ENCODE data around the gene SLC35F5. TPM values are rescaled to one million over a fixed set of nuclear protein-coding genes. Genes with fewer than 3 reads are reported as not detected.

The SLC35F5 gene
- total and polyA plus RNA-seq, 2 of the 4 experiments (the other 2 are of a cell fraction) = 30.5 to 93.4 TPM

GRCh38 chr2:113709022-113709421 lies 47.4 kb downstream of the SLC35F5 start:
- no peak overlapping the region for H2BK15ac ChIP-seq (ENCODE audit: low read depth, low read length)
- no peak overlapping the region for H3K18ac ChIP-seq (ENCODE audit: low read depth, low read length)
- H2AK5ac ChIP-seq (ENCODE audit: low read depth, low read length) = no peak overlapping the region
- H3K14ac ChIP-seq (replicated peaks; ENCODE audit: low read depth, low read length) = no peak overlapping the region
- no peak for DNase-seq
- no peak overlapping the region for H3K27ac ChIP-seq (ENCODE audit: insufficient read depth, low read length)
- H3K4ac ChIP-seq (ENCODE audit: low read depth, low read length) = no peak overlapping the region
- no peaks in the 10 kb centered on the region; the same call in none of the 2 replicates for H3K4me1 ChIP-seq (ENCODE audit: control insufficient read depth, insufficient read depth, low read length)
- H3K27me3 ChIP-seq (ENCODE audit: control insufficient read depth, insufficient read depth, low read length) = no peaks in the 10 kb centered on the region
- no peak overlapping the region for H3K4me3 ChIP-seq (ENCODE audit: insufficient read depth, low read depth, low read length)
- H4K91ac ChIP-seq (ENCODE audit: insufficient read depth, low read depth, low read length) = no peak overlapping the region
- TF ChIP-seq CEBPB (IDR thresholded peaks at IDR 0.05; ENCODE audit: low read depth, low read length) (no peak), CTCF (conservative IDR thresholded peaks at IDR 0.05; ENCODE audit: low read depth, low read length) (no peak), ELK1 (IDR thresholded peaks at IDR 0.05; ENCODE audit: borderline replicate concordance, low read depth, low read length) (no peak), MAZ (IDR thresholded peaks at IDR 0.05; ENCODE audit: borderline replicate concordance, low read depth, low read length) (no peak), CHD1 (IDR thresholded peaks at IDR 0.05; ENCODE audit: low read depth, low read length) (no peak), NFE2L2 (IDR thresholded peaks at IDR 0.05; ENCODE audit: low read depth, low read length) (no peak), USF2 (IDR thresholded peaks at IDR 0.05; ENCODE audit: low read depth, low read length) (no peak), RAD21 (IDR thresholded peaks at IDR 0.05; ENCODE audit: low read length) (no peak), RFX5 (IDR thresholded peaks at IDR 0.05; ENCODE audit: low read depth, low read length) (no peak), FOS (IDR thresholded peaks at IDR 0.05; ENCODE audit: low read depth, low read length) (no peak), SMC3 (IDR thresholded peaks at IDR 0.05; ENCODE audit: low read depth, low read length) (no peak), RCOR1 (IDR thresholded peaks at IDR 0.05; ENCODE audit: insufficient replicate concordance, low read length) (no peak), BHLHE40 (IDR thresholded peaks at IDR 0.05; ENCODE audit: low read depth, low read length) (no peak), MAFK (IDR thresholded peaks at IDR 0.05; ENCODE audit: low read depth, low read length) (no peak), POLR2A (IDR thresholded peaks at IDR 0.05; ENCODE audit: low read depth, low read length) (no peak), MXI1 (IDR thresholded peaks at IDR 0.05; ENCODE audit: borderline replicate concordance, low read depth, low read length) (no peak)
- H3K79me1 ChIP-seq (ENCODE audit: low read depth in 1 of 2, low read length in 2 of 2) = no peaks in the 10 kb centered on the region
- H4K8ac ChIP-seq (ENCODE audit: low read depth in 2 of 2, low read length in 2 of 2) = no peak overlapping the region
- H2BK5ac ChIP-seq (ENCODE audit: low read depth, low read length, poor library complexity, severe bottlenecking) = no peak overlapping the region
- dilution Hi-C loops (cut with HindIII; ENCODE audit: low sequenced_read_pairs, unreplicated experiment) = no loop called here
- ChIA-PET POLR2A (ENCODE audit: unreplicated experiment) (no interaction called here), CTCF (interaction anchor here (1.2 kb wide), 1 partner anchor 11 kb away, joined by 5 read pairs; no protein-coding TSS in a partner anchor)
- no peak overlapping the region for H3K56ac ChIP-seq (ENCODE audit: extremely low read depth, insufficient read depth, low read length)
- no peak overlapping the region for H2BK120ac ChIP-seq (ENCODE audit: low read depth, low read length)
- no peak overlapping the region for H2AK9ac ChIP-seq (replicated peaks; ENCODE audit: low read depth, low read length, poor library complexity)
- no peak overlapping the region for H2AFZ ChIP-seq (replicated peaks; ENCODE audit: low read length, poor library complexity)
- in situ Hi-C loops (cut with MboI; ENCODE audit: low sequenced_read_pairs) = no loop called here
- no peak for ATAC-seq (ENCODE audit: low read depth)
- H3K36me3 ChIP-seq (ENCODE audit: control insufficient read depth, insufficient read depth, low read length) = peaks cover 3% of the 10 kb centered on the region
- no peak overlapping the region for H2BK20ac ChIP-seq (ENCODE audit: low read depth, low read length)
- no peaks in the 10 kb centered on the region for H3K9me1 ChIP-seq (ENCODE audit: insufficient read depth, low read length)
- H3K9me3 ChIP-seq (ENCODE audit: control insufficient read depth, insufficient read depth, low read length) = no peaks in the 10 kb centered on the region
- BruUV-seq (replicated peaks) = TSS peak; percentile 14
- H4K5ac ChIP-seq (ENCODE audit: low read depth, low read length) = no peak overlapping the region
- H3K23ac ChIP-seq (ENCODE audit: low read depth, low read length) = no peak overlapping the region
- H3K4me2 ChIP-seq (ENCODE audit: low read depth, low read length) = no peak overlapping the region
- no peaks in the 10 kb centered on the region for H4K20me1 ChIP-seq (ENCODE audit: insufficient read depth, low read length)
- WGBS, 2 experiments (ENCODE audit: extremely low coverage in 2 of 2, insufficient read length in 1 of 2) = 80% methylated on average over 1 of the region's 3 CpGs; no CpG with 5 or more reads in 1 of the 2 experiments
- intact Hi-C loops (cut with micrococcal nuclease) = no loop called here
- no peak overlapping the region for H3K9ac ChIP-seq (ENCODE audit: low read depth, low read length)
